ENCODE data around the gene PDCD2L.
A peak's percentile ranks its signal among the peaks of the same experiment; 100 is the strongest.
"Not testable (repeated sequence)": the region's sequence is repeated elsewhere in the genome, so short reads cannot be mapped to it uniquely, and the experiment has no call there.

The PDCD2L gene, protein sequence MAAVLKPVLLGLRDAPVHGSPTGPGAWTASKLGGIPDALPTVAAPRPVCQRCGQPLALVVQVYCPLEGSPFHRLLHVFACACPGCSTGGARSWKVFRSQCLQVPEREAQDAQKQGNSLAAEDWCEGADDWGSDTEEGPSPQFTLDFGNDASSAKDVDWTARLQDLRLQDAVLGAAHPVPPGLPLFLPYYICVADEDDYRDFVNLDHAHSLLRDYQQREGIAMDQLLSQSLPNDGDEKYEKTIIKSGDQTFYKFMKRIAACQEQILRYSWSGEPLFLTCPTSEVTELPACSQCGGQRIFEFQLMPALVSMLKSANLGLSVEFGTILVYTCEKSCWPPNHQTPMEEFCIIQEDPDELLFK

GRCh38 chr19:34404109-34404909 is at the start of gene PDCD2L:
TSS of gene PDCD2L (plus strand) at chr19:34404399. CDS start at chr19:34404431, 32 bp downstream.
- DNase-seq (ENCODE audit: low read depth in 2 of 2): peak; percentile 83 to 88

GRCh38 chr19:34355201-34355600 is 49.0 kb upstream of the PDCD2L start:
- no peak for DNase-seq (ENCODE audit: low read depth in 2 of 2)

DNA sequence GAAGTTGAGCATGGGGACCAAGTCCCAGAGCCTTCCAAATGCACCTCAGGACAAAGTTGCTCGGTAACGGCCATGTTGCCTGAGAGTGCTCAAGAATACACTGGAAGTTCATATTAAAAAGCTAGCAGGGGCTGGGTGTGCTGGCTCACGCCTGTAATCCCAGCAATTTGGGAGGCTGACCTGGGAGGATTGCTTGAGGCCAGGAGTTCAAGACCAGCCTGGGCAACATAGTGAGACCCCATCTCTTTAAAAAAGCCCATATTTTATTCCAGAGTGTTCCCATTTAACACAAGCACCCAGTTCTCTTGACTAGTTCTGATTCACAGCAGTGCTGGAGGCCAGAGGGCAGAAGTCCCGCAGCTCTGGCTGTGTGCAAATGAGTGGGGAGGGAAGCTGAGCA is 47.3 kb upstream of the PDCD2L start:
- no peak for DNase-seq (ENCODE audit: low read depth in 2 of 2)

DNA sequence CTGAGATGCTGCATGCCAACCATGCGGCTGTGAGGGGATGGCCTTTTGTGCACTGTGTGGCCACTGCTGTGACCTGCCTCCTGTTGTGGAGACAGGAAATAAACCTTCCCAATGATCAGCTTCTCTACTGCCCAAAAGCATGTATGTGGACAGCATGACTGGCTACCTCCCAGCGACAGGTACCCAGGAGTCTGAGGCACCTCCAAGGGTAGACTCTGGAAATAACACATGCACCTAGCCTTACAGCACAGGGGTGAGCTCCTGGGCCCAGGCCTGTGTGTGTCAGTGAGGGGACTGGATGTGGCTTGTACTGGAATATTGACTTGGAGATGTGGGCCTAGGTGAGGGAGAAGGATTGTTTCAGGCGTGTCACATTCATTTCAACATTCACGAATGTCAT is 46.8 kb upstream of the PDCD2L start:
- DNase-seq (ENCODE audit: low read depth in 2 of 2): no peak

- DNase-seq (ENCODE audit: low read depth in 2 of 2): peak; percentile 90 to 93
Observed at GRCh38 chr19:34359140-34359953, 44.9 kb upstream of the PDCD2L start.

DNA sequence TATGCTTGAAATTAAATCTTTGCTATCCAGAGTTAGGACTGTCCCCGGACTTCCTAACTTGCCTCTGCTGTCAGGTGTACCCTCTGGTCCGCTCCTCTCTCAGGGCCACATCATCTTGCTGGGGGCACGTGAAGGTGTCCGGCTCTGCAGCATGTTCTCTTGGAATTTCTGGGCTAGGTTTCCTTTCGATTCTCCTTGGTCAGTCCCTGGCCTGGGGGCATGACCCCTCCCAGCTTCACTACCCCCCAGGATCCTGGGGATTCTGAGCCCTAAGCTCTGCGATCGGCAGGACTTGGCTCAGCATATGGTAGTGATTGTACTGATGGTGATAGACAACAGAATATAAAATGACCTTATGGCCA is 44.3 kb upstream of the PDCD2L start:
- no peak for DNase-seq (ENCODE audit: low read depth in 2 of 2)

DNA sequence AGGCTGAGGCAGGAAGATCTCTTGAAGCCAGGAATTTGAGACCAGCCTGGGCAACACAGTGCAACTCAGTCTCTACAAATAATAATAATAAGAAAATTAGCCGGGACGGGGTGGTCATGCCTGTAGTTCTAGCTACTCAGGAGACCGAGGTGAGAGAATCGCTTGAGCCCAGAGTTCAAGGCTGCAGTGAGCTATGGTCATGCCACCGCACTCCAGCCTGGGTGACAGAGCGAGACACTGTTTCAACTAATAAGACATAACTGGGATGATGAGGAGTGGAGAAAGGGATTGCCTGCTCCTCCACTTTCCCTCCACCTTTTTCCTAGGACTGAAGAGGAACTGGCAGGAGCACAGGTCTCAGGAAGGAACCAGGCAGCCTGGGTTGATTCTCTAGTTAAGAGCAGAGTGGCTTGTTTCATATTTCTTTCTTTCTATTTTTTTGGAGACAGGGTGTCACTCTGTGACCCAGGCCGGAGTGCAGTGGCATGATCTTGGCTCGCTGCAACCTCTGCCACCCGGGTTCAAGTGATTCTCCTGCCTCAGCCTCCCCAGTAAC is 43.8 kb upstream of the PDCD2L start:
- no peak for DNase-seq (ENCODE audit: low read depth in 2 of 2)

DNA sequence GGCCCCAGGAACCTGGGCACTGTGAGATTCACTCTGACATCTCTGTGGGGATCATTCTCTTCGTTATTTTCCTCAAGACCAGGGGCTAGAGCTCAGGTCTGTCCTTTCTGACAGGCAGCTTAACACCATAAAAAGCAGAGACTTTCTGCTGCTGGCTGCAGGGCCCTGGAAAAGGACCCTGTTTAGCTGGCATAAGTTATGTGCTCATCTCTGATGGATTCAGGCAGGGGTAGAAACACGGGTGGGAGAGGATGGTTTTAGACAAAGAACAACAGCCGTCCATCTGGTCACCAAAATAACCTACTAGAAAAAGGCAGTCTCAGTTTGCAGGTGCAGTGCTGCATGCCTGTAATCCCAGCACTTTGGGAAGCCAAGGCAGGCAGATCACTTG is 41.5 kb upstream of the PDCD2L start:
- DNase-seq (ENCODE audit: low read depth in 2 of 2): no peak

- no peak for DNase-seq (ENCODE audit: low read depth in 2 of 2)
Observed at GRCh38 chr19:34363094-34363493, 41.1 kb upstream of the PDCD2L start.

GRCh38 chr19:34363930-34364329 is 40.3 kb upstream of the PDCD2L start:
- DNase-seq (ENCODE audit: low read depth in 2 of 2): no peak

DNA sequence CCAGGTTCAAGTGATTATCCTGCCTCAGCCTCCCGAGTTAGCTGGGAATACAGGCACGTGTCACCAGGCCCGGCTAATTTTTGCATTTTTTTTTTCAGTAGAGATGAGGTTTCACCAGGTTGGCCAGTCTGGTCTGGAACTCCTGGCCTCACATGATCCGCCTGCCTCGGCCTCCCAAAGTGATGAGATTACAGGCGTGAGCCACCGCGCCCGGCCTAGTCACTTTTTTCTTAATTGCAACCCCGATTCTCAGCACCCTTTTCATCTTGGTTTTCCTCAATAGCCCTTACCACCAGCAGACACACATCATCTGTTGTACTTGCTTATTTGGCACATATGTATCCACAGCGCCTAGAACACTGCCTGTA is 39.8 kb upstream of the PDCD2L start:
- no peak for DNase-seq (ENCODE audit: low read depth in 2 of 2)

GRCh38 chr19:34364830-34365462 is 39.3 kb upstream of the PDCD2L start, which contains the start of gene GPI:
TSS of gene GPI (plus strand) at chr19:34365196. CDS start at chr19:34365267, 71 bp downstream.
- DNase-seq (ENCODE audit: low read depth in 2 of 2): peak; percentile 41 to 49

GRCh38 chr19:34365463-34366401 is 38.5 kb upstream of the PDCD2L start:
- no peak for DNase-seq (ENCODE audit: low read depth in 2 of 2)

DNA sequence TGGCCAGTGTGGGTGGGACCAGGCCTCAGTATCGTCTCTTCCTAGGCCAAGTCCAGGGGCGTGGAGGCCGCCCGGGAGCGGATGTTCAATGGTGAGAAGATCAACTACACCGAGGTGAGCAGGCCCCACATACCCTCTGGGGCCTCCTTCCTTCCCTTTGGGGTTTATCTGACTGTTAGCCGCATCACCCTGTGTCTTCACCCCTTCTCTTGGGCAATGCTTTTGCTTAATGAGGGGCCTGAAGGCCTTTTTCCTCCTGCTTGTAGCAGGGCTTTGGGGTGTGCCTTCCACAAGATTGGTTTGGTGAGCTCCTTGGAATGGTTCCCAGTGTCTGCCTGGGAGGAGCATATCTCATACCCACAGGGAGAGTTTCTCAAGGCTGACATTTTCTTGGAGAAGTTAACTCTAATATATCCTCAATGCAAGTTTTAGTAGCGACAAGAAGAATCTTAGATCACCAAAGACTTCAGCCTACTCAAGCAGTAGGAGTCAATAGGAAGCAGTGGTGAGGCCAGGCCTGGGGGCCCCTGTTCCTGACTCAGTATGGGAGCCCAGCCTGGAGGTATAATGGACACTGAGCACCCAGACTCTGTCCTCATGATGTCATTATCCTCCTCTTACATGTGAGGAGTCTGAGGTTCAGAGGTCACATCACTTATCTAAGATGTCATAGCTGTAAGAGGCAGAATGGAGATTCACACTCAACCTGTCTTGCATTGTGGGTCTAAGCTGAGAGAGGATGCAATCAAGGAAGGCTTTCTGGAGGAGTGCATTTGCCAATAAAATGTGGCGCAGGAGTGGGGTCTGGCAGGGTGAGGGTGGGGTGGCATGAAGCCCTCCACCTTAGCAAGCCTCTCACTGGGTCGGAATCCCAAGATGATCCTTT is 37.2 kb upstream of the PDCD2L start:
- DNase-seq (ENCODE audit: low read depth in 2 of 2): no peak

- DNase-seq (ENCODE audit: low read depth in 2 of 2): no peak
Observed at GRCh38 chr19:34367624-34367957, 36.6 kb upstream of the PDCD2L start.

DNA sequence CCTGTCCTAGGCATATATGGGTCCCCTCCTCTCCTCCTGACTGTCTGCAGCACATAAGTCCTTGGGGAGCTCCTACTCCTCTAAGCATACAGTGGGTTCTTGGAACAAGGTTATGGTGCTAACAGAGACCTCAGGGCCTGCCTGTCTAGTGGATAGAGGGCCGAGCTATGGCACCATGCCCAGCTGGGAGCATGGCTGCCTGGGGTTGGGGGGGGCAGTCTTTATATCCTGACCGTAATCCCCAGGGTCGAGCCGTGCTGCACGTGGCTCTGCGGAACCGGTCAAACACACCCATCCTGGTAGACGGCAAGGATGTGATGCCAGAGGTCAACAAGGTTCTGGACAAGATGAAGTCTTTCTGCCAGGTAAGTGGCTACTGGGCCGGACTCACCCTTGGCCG is 35.9 kb upstream of the PDCD2L start:
- DNase-seq (ENCODE audit: low read depth in 2 of 2): no peak

DNA sequence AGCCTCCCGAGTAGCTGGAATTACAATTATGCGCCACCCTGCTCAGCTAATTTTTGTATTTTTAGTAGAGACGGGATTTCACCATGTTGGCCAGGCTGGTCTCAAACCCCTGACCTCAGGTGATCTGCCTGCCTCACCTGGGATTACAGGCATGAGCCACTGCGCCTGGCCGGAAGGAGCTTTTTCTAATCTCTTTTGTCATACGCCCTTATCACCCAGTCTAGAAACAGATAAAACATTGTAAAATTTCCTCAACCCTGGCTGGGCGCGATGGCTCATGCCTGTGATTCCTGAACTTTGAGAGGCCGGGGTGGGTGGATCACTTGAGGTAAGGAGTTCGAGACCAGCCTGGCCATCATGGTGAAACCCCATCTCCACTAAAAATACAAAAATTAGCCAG is 35.0 kb upstream of the PDCD2L start:
- not testable (repeated sequence) for DNase-seq (ENCODE audit: low read depth in 2 of 2)

DNA sequence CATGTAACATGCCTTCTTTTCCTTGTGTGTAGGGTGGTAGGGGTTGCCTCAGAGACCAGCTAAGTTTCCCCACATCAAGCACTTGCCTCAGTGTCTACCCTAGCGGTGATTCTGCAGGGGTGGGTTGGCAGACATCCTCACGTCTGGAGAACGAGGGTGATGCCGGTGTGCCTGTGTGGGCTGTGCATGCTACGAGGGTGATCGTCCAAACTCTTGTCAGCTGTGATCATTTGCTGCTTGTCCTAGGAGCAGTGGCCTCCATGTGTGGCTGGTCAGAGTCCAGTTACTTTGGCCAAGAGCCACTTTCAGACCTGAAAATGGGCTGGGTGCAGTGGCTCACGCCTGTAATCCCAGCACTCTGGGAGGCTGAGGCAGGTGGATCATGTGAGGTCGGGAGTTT is 34.1 kb upstream of the PDCD2L start:
- DNase-seq (ENCODE audit: low read depth in 2 of 2): no peak

- no peak for DNase-seq (ENCODE audit: low read depth in 2 of 2)
Observed at GRCh38 chr19:34370983-34371382, 33.2 kb upstream of the PDCD2L start.
